ENCODE measurements around the gene DCDC2C. TPM values are rescaled to one million over a fixed set of nuclear protein-coding genes. Genes with fewer than 3 reads are reported as not detected.

Gene DCDC2C
- total RNA-seq, 1 experiment from 2014 or later: not detected

GRCh38 chr2:3747826-3748225 is 44.5 kb downstream of the DCDC2C start (continued):
- no peak for TF ChIP-seq AFF4 (CRISPR knock-in tag; IDR thresholded peaks at IDR 0.05; ENCODE audit: borderline replicate concordance)
- TF ChIP-seq ZNF281 (CRISPR knock-in tag; IDR thresholded peaks at IDR 0.05): no peak
- TF ChIP-seq ZSCAN18 (CRISPR knock-in tag; IDR thresholded peaks at IDR 0.05): no peak
- TF ChIP-seq FOXK1 (CRISPR knock-in tag; IDR thresholded peaks at IDR 0.05): no peak

- no peaks in the 10 kb centered on the region for H3K4me1 Mint-ChIP-seq
- peaks cover 86% of the 10 kb centered on the region for H3K9me3 Mint-ChIP-seq
- peaks cover 34% of the 10 kb centered on the region for H3K27me3 Mint-ChIP-seq (ENCODE audit: low read depth)
- ChIA-PET POLR2A (no interaction called here), CTCF (no interaction called here)
- ATAC-seq: no peak
- TF ChIP-seq GRHL2 (CRISPR knock-in tag; IDR thresholded peaks at IDR 0.05; ENCODE audit: insufficient replicate concordance, severe bottlenecking): no peak
- no peak for TF ChIP-seq NR2C2 (CRISPR knock-in tag; IDR thresholded peaks at IDR 0.05)
- TF ChIP-seq ESRRA (CRISPR knock-in tag; IDR thresholded peaks at IDR 0.05; ENCODE audit: borderline replicate concordance): no peak
- TF ChIP-seq MYBL2 (CRISPR knock-in tag; IDR thresholded peaks at IDR 0.05): no peak
- no peak for TF ChIP-seq ETV6 (CRISPR knock-in tag; IDR thresholded peaks at IDR 0.05)
- no peak for TF ChIP-seq HMGXB4 (CRISPR knock-in tag; IDR thresholded peaks at IDR 0.05)
- TF ChIP-seq E2F4 (CRISPR knock-in tag; IDR thresholded peaks at IDR 0.05; ENCODE audit: borderline replicate concordance, low read depth): no peak
- TF ChIP-seq, protein P1, sequence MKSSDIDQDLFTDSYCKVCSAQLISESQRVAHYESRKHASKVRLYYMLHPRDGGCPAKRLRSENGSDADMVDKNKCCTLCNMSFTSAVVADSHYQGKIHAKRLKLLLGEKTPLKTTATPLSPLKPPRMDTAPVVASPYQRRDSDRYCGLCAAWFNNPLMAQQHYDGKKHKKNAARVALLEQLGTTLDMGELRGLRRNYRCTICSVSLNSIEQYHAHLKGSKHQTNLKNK (CRISPR knock-in tag; IDR thresholded peaks at IDR 0.05): no peak
- no peak for TF ChIP-seq ZNF317 (CRISPR knock-in tag; IDR thresholded peaks at IDR 0.05; ENCODE audit: borderline replicate concordance, low read depth)
- no peak for TF ChIP-seq GABPB1 (CRISPR knock-in tag; IDR thresholded peaks at IDR 0.05)
- TF ChIP-seq NFATC4 (CRISPR knock-in tag; IDR thresholded peaks at IDR 0.05): no peak
- TF ChIP-seq TCF7 (CRISPR knock-in tag; IDR thresholded peaks at IDR 0.05; ENCODE audit: low read depth): no peak
- TF ChIP-seq, protein P2, sequence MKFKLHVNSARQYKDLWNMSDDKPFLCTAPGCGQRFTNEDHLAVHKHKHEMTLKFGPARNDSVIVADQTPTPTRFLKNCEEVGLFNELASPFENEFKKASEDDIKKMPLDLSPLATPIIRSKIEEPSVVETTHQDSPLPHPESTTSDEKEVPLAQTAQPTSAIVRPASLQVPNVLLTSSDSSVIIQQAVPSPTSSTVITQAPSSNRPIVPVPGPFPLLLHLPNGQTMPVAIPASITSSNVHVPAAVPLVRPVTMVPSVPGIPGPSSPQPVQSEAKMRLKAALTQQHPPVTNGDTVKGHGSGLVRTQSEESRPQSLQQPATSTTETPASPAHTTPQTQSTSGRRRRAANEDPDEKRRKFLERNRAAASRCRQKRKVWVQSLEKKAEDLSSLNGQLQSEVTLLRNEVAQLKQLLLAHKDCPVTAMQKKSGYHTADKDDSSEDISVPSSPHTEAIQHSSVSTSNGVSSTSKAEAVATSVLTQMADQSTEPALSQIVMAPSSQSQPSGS (CRISPR knock-in tag; IDR thresholded peaks at IDR 0.05; ENCODE audit: borderline replicate concordance, low read depth): no peak
- TF ChIP-seq MAX (CRISPR knock-in tag; IDR thresholded peaks at IDR 0.05): no peak
- no peak for TF ChIP-seq NR1H2 (CRISPR knock-in tag; IDR thresholded peaks at IDR 0.05)
- TF ChIP-seq, protein P3, sequence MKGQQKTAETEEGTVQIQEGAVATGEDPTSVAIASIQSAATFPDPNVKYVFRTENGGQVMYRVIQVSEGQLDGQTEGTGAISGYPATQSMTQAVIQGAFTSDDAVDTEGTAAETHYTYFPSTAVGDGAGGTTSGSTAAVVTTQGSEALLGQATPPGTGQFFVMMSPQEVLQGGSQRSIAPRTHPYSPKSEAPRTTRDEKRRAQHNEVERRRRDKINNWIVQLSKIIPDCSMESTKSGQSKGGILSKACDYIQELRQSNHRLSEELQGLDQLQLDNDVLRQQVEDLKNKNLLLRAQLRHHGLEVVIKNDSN (CRISPR knock-in tag; IDR thresholded peaks at IDR 0.05): no peak
- TF ChIP-seq NFYB (CRISPR knock-in tag; conservative IDR thresholded peaks at IDR 0.05; ENCODE audit: low read depth): no peak
- TF ChIP-seq HMGA2 (CRISPR knock-in tag; IDR thresholded peaks at IDR 0.05): no peak
- DNase-seq (ENCODE audit: low spot score): no peak
- H3K4me3 Mint-ChIP-seq: no peak overlapping the region
- H3K27ac Mint-ChIP-seq: no peak overlapping the region
- H3K36me3 Mint-ChIP-seq: peaks cover 77% of the 10 kb centered on the region
Observed at GRCh38 chr2:3749201-3749600, 45.8 kb downstream of the DCDC2C start.

All from WTC11 (cell line).